DOHH2 (cell line): ENCODE results near the gene CNTNAP1.

Experiments used
- CTCF ChIP-seq: fragments of 200-600 bp; sonication (generic); IDR thresholded peaks from one replicate; pipeline ENCODE4 v1.5.1; 2014; ENCODE audit warnings: antibody characterized with exemption, mild to moderate bottlenecking, low read depth, low read length; ENCODE audit not compliant: poor library complexity, severe bottlenecking
- EZH2phosphoT487 ChIP-seq: fragments of 200-600 bp; sonication (generic); IDR thresholded peaks from 2 replicates; pipeline ENCODE4 v1.6.1; 2017; ENCODE audit warnings: borderline replicate concordance, mild to moderate bottlenecking, antibody characterized with exemption, low read length, moderate library complexity, mixed read lengths

- no peak for TF ChIP-seq CTCF
- TF ChIP-seq EZH2phosphoT487 = no peak
These were observed 24.4 kb downstream of the CNTNAP1 start for GRCh38 chr17:42706732-42707131.
